ENCODE results near the gene OVCA2.

GRCh38 chr17:2025220-2025621 is 16.6 kb upstream of the OVCA2 start, which contains the start of gene RTN4RL1:
- TF ChIP-seq POLR2AphosphoS5 (IDR thresholded peaks at IDR 0.05; ENCODE audit: borderline replicate concordance, low read depth, low read length), result no peak
- TF ChIP-seq EZH2 (IDR thresholded peaks at IDR 0.05), result no peak
- no peak for TF ChIP-seq FOXP2 (optimal IDR thresholded peaks at IDR 0.05; ENCODE audit: control extremely low read depth, extremely low read length, insufficient read depth)
